ENCODE data around the gene MYLK2. TPM values are rescaled to one million over a fixed set of nuclear protein-coding genes. Genes with fewer than 3 reads are reported as not detected.
A peak's percentile ranks its signal among the peaks of the same experiment; 100 is the strongest.

MYLK2 gene
- polyA plus RNA-seq, 3 donors, result 0.61 to 1.1 (median 0.81) TPM

DNA sequence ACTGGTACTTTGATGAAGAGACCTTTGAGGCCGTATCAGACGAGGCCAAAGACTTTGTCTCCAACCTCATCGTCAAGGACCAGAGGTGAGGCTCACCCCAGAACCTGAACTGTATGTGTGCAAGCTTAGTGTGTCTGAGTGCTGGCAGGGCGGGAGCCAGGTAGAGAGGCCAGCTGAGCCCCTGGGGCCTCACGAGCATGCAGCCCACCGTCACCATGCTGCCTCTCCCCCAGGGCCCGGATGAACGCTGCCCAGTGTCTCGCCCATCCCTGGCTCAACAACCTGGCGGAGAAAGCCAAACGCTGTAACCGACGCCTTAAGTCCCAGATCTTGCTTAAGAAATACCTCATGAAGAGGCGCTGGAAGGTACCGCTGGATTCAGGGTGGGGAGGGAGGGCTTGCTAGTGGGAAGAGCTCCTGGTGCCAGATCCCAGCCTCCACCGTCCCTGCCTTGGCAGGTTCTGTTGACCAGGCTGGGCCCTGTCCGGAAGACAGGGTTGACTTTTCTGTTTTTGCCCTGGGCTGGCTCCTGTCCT is 12.7 kb downstream of the MYLK2 start:
- DNase-seq (ENCODE audit: extremely low read depth in 1 of 11, low read depth in 9 of 11, low spot score in 4 of 11), result no peak

DNA sequence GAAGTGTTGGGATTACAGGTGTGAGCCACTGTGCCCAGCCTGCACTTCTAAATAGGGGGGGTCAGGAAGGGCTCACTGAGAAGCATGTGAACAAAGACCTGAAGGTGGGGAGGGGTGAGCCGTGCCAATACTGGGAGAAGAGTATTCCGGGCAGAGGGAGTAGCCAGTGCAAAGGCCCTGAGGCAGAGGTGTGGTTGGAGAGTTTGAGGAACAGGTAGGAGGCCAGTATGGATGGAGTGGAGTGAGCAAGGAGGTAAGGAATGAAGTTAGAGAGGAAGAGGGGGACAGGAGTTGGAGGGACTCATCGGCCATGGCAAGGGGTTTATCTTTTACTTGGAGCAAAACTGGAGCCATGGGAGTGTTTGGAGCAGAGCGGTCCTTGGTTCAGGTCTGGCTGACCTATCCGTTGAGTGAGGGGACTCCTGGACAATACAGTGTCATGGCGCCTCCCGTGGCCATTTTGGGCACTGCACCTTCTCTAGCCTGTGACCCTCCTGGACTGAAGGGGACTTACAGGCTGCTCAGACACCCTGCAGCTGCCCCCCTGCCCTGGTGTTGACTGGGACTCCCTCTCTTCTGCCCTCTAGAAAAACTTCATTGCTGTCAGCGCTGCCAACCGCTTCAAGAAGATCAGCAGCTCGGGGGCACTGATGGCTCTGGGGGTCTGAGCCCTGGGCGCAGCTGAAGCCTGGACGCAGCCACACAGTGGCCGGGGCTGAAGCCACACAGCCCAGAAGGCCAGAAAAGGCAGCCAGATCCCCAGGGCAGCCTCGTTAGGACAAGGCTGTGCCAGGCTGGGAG is 14.2 kb downstream of the MYLK2 start:
- DNase-seq (ENCODE audit: extremely low read depth in 1 of 11, low read depth in 9 of 11, low spot score in 4 of 11), result peak in 5 of 11 donors; percentile 49 to 60 (median 58)

DNA sequence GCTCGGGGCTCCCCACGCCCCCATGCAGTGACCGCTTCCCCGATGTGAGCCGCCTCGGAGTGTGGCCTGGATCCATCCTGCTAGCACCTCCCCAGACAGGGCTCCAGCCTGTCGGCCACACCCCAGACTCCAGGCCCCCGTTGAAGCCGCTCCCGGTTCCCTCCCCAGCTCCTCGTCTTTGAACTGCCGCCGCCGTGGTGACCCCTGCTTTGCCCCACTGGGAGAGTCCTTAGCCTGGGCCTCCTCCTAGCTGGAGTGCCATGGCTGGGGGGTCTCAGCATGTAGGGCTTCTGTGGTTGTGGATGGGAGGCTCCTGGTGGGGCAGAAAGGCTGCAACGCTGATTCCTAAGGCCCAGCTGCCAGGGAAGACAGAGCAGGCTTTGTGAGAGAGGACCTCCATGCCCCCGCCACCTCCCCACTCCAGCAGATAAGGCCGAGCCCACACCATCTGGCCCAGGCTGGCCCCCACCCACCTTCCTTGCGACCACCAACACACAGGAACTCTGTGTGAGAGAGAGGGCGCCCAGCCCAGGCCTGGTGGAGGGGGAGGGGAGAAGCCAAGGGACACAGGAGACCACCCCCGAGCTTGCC is 14.9 kb downstream of the MYLK2 start:
- DNase-seq (ENCODE audit: extremely low read depth in 1 of 11, low read depth in 9 of 11, low spot score in 4 of 11), result no peak

DNA sequence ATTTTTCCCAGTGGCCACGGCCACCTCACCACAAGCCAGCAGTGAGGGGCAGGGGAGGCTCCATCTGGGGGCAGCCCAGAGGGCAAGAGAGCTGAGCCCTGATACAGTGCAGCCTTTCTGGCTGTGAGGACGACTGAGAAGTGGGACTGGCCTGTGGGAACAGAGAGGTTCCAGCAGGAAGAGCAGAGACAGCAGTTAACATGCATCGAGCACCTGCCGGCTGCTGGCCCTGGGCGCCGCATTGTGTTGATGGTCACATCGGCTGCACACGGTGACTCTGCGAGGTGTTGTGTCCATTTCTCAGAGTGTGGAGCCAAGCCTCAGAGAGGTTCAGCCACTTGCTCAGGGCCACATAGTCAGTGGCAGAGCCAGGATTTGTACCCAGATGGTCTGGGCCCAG is 16.4 kb downstream of the MYLK2 start:
- DNase-seq (ENCODE audit: extremely low read depth in 1 of 11, low read depth in 9 of 11, low spot score in 4 of 11), result no peak

DNA sequence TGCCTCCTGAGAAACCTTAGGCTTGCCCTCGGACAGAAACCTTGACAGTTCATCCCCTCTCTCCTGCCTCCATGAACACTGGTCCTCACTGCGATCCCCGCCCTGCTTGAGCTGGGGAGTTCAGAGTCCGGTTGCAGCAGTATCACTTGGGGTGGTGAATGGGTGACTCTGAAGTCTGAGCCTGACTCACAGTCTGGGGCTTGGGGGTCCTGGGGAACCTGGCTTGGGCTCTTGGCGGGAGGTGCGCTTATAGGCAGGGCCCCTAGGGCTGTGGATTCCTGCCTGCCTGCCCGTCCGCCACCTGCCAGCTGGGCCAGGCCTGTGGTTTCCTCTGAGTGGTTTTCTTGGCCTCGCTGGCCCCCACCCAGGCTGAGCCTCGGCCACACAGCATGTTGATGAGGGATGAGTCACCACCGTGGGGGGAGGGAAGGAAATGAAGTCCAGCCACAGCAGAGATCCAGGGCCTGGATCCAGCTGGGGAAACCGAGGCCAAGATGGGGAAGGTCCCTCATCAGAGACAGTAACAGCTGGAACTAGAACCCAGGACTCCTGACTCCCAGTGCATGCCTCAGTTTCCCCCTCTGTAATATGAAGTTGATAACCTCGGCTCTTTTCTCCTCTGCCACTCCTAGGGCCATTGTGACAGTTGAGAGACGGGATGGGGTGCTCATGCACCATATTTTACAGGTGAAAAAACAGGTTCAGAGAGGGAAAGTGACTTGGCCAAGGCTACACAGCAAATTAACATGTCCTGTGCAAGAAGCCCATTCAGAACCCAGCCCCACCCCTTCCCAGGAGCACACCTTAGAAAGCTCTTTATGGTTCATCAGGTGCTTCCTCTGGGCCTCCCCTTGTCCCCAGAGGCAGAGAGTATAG is 17.1 kb downstream of the MYLK2 start:
- no peak for DNase-seq (ENCODE audit: extremely low read depth in 1 of 11, low read depth in 9 of 11, low spot score in 4 of 11)

DNA sequence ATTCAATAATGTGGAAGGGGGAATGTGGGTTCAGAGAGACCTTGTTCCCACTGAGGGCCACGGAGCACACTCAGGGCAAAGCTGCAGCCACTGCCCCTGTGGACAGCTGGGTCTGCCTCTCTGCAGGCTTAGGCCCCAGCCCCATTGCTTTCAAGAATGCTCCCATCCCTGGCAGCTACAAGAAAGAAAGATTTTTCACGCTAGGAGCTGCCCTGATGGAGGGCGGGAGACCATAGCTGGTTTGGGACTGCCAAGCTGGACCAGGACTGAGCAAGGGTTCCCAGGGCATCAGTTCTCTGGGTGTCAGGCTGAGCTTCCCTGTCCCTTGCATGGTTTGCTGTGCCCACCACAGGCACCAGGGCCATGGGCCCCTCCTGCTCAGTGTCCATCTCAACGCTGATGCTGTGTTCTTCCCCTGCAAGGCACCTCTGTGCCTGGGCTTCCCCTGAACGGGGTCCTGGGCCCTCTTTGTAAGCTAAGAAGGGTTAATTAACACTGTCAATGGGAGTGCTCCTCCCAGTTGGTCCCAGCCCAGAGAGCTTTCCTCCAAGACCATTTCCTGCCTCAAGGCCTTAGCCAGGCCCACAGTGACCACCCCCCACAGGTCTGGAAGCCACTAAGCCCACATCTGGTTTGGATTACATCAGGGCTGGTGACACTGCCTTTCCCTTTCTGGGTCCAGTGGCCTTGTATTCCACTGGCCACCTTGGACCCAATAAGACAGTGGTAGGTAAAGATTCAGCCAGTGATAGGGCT is 17.9 kb downstream of the MYLK2 start:
- DNase-seq (ENCODE audit: extremely low read depth in 1 of 11, low read depth in 9 of 11, low spot score in 4 of 11), result no peak

DNA sequence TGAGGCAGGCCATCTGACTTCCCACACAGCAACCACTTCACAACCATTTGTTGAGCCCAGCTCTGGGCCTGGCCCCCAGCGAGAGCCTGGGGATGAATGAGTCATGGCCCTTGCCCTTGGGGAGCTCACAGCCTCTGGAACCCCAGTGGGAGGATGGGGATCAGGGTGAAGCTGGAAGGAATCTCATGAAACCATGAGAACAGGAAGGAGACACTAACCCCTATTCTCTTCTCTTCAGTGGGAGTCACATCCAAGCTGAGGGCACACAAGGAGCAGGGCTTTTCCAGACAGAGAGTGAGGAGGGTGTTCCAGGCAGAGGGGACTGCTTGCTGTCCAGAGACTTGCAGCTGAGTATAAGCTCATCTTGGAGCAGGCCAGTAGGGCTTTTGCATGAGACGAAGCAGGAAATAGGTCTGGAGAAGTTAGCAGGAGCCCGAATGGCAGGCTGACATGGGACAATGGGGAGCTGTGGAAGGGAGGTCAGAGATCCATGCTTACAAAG is 18.8 kb downstream of the MYLK2 start:
- DNase-seq (ENCODE audit: extremely low read depth in 1 of 11, low read depth in 9 of 11, low spot score in 4 of 11), result no peak

DNA sequence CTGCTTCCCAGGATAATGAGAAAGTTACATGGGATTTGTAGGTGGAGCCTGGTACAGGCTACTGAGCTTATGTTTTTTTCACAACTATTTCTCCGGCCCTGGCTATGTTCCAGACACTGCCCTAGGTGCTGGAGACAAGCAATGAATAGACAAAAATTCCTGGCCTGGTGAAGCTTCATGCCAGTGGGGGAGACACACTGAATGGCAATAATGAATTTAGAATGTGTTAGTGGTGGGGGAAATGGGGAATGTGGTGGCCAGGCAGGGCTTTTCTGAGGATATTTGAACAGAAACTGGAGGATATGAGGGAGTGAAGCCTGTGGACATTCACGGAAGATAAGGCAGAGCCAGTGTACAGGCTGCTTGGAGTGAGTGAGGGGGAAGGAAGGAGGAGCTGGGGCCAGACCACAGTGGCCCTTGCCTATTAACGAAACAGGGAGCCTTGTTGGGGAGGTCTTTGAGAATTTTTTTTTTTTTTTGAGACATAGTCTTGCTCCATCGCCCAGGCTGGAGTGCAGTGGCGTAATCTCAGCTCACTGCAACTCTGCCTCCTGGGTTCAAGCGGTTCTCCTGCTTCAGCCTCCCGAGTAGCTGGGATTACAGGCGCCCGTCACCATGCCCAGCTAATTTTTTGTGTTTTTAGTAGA is 19.6 kb downstream of the MYLK2 start:
- DNase-seq (ENCODE audit: extremely low read depth in 1 of 11, low read depth in 9 of 11, low spot score in 4 of 11), result no peak

DNA sequence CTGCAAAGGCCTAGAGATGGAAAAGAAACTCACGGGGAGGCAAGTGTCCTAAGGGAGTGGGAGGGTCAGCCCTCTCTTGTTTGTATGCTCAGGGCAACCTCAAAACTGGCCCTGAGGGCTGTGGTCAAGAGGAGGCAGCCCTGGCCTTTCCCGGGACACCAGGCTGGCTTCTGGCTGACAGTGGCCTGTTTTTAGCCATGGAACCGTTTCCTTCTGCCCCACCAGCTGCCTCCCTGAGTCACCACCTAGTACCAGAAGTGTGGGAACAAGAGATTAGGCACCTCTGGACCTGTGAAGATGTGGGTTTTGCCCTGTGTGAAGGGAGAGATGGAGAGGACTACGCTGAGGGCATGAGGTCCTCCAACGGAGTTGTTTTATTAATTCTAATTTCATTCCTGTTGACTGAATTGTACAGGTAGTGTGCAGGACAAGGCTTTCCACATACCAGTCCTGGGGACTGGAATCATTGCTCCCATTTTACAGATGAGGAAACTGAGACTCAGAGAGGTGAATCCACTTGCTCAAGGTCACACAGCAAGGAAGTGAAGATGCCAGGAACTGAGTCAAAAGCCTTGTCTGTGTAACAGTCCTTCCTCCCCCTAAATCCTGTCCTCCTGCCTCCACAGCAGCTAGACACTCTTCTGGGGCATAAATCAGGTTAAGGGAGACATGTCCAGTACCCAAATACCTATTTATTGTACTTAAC is 20.8 kb downstream of the MYLK2 start:
- no peak for DNase-seq (ENCODE audit: extremely low read depth in 1 of 11, low read depth in 9 of 11, low spot score in 4 of 11)

DNA sequence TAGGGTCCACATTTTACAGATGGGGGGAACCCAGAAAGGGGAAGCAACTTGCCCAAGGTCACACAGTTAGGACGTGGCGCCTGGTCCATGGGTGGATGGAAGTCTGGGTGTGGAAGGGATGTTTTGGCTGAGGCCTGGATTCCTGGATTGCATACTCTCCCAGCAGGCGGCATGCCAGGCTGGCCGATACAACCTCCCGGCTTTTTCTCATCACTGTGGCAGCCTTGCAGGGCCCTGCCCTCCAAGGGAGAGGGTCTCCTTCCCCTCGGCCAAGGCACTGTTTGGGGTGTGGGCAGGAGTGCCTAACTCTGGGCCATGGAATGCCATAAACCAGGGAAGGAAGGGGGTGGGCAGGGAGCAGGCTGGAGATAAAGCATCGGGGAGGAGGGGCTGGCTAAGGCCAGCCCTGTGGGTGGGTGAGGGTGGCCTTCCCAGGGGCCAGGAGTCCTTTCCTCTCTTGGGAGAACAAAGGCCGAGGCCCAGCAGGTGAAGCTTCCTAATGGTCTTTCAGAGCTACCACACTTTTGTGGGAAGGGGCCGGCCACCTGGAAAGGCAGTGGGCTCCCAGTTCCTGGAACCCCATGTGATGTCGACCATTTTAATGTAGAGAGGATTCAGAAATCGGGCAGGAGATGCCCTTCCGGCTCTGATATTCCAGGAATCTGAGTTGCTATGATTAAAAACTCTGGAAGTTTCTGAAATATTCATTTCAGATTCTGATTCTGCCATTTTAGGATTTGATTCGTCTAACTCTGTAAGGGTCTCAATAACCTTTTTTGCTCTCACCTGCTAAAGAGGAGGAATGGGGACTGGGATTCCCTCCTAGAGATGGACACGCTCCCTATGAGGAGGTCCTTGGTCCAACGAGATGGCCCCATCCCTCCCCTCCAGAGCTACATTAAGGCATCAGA is 22.0 kb downstream of the MYLK2 start:
- no peak for DNase-seq (ENCODE audit: extremely low read depth in 1 of 11, low read depth in 9 of 11, low spot score in 4 of 11)

DNA sequence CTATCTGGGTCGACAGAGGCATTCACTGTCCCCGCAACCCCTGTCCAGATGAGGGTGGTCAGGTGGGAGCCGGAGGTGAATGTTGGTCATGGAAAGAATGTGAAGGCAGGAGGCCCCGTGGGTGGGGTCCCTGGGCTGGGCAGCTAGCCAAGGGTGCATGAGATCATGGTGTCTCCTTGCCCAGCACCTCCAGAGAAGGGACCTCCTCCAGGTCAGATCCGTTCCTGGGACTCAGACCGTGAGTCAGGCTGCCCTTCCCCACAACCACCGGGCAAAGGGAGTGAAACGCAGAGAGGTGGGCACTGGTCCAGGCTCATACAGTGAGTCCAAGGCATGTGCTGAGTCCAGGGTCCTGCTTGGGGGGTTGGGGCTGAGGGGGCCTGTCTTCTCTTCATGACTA is 22.8 kb downstream of the MYLK2 start:
- no peak for DNase-seq (ENCODE audit: extremely low read depth in 1 of 11, low read depth in 9 of 11, low spot score in 4 of 11)

DNA sequence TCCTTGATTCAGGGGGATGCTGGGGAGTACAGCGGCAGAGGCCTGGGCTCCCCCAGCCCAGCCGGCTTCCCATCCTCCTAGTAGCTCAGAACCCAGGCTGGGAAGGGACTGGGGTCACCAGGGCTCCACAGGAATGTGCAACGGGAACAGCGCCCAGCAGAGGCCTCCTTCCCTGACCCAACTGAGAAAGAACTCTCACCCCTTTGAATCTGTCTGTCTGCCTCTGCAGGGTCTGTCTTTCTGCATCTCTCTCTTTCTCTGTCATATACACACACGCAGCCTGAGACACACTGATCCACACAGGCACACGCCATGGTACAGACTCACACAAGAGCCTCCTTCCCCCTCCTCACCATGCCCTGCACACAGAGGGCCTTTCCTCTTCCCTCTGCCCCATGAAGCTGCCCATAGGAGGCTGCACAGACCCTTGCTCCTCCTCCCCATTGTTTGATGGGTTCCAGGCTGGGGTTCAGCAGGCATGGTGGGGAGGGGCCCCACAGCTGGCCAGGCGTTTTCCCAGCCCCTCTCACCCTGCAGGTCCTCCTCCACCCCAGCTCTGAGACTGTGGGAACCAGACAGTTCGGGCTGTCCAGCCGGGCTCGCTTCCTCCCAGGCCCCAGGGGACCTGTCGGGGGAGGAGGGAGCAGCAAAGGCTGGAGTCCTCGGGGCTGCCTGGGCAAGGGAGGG is 23.5 kb downstream of the MYLK2 start:
- DNase-seq (ENCODE audit: extremely low read depth in 1 of 11, low read depth in 9 of 11, low spot score in 4 of 11), result peak in 6 of 11 donors; percentile 65 to 78 (median 75)

DNA sequence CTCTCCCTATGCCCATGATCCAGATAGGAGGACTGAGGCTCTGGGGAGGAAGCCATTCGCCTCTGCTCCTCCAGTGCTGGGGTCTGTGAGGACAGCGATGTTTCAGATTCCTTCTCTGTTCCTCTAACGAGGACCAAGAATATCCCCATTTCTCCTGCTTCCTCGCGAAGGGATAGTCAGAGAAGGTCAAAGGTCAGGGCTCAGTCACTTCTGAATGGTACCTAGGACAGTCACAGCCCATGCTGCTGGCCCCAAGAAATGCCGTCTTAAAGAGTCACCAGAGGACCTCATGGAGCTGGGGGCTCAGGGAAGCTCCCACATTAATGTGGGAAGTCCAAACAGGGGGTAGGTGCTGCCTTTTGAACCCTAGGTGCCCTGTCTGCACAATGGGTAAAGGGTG is 24.1 kb downstream of the MYLK2 start:
- no peak for DNase-seq (ENCODE audit: extremely low read depth in 1 of 11, low read depth in 9 of 11, low spot score in 4 of 11)

DNA sequence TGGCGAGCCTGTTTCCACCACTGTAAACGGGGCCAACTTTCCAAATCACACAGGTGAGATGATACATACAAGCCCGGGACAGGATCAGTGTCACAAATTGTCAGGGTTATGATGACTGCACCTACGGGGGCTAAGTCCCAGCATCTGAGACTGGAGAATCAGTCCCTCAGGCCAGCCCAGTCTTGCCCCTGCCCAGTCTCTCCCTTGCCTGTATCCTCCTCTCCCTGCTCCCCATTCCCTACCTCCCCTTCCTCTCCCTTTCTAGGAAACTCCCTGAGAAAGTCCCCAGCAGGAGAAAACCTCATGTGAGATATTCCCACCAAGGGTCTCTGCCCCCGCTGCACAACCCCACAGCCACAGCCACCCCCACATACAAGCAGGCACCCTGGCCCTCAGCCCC is 24.7 kb downstream of the MYLK2 start:
- DNase-seq (ENCODE audit: extremely low read depth in 1 of 11, low read depth in 9 of 11, low spot score in 4 of 11), result no peak

DNA sequence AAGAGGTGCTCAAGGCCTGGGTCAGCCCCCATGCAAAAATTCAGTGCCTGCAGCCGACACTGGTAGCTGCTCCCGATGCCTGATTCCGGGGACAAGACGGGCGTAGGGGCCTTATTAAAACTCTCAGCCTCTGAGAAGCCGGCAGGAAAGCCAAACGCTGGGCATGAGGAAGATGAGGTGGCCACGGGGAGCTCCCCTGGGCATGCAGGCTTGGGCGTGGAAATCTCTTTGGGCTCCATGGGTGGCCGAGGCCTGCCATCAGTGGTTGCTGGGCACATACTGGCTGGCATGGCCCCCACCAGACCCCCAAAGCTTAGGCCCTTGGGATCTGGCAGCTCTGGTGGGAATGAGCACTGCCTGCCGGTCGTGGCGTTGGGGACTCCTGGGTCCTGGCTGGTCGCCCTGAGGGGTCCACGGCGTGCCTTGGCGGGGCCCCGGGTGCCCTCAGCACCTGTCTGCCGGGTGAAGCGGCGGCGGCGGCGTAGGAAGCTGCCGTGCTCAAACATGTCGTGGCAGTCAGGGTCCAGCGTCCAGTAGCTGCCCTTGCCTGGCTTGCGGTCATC is 25.7 kb downstream of the MYLK2 start:
- DNase-seq (ENCODE audit: extremely low read depth in 1 of 11, low read depth in 9 of 11, low spot score in 4 of 11), result no peak

Measured in renal cortex interstitium (tissue), 11 donors.